ENCODE results near the gene TLX1. TPM values are rescaled to one million over a fixed set of nuclear protein-coding genes. Genes with fewer than 3 reads are reported as not detected.
"Not testable (repeated sequence)": the region's sequence is repeated elsewhere in the genome, so short reads cannot be mapped to it uniquely, and the experiment has no call there.

Gene TLX1
- total and polyA plus RNA-seq, 9 of the 15 experiments (the other 6 are each of a cell fraction or from before 2014, with no cell fraction given) = 0.03 to 3.3 (median 0.19) TPM; not detected in 1

DNA sequence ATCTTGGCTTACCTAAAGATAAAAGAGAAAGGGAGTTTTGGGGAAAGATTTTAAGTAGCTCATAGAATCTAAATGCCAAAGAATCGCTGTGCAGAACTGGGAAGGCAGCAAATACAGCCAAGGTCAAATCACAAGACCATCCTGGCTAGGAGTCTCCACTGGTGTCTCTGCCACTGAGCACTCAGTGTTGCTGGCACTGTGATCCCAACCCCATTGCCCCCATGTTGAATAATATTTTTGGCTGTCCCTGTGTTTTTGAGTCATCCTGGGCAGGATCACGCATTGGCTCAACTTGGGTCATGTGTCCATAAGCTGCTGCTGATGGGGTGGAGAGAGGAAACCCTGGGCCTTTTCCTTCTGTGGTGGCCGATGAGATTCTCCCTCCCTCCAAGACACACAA, 21.2 kb downstream of the TLX1 start (continued):
- TF ChIP-seq, protein P1, sequence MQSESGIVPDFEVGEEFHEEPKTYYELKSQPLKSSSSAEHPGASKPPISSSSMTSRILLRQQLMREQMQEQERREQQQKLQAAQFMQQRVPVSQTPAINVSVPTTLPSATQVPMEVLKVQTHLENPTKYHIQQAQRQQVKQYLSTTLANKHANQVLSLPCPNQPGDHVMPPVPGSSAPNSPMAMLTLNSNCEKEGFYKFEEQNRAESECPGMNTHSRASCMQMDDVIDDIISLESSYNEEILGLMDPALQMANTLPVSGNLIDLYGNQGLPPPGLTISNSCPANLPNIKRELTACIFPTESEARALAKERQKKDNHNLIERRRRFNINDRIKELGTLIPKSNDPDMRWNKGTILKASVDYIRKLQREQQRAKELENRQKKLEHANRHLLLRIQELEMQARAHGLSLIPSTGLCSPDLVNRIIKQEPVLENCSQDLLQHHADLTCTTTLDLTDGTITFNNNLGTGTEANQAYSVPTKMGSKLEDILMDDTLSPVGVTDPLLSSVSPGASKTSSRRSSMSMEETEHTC (IDR thresholded peaks at IDR 0.05) = no peak
- TF ChIP-seq TAL1 (IDR thresholded peaks at IDR 0.05) (no peak), CBX2 (IDR thresholded peaks at IDR 0.05; ENCODE audit: insufficient read depth, low read length, poor library complexity, severe bottlenecking) (no peak), ZNF121 (CRISPR knock-in tag; conservative IDR thresholded peaks at IDR 0.05) (no peak)
- TF ChIP-seq, protein P2, sequence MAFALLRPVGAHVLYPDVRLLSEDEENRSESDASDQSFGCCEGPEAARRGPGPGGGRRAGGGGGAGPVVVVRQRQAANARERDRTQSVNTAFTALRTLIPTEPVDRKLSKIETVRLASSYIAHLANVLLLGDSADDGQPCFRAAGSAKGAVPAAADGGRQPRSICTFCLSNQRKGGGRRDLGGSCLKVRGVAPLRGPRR (CRISPR knock-in tag; IDR thresholded peaks at IDR 0.05) = no peak

DNA sequence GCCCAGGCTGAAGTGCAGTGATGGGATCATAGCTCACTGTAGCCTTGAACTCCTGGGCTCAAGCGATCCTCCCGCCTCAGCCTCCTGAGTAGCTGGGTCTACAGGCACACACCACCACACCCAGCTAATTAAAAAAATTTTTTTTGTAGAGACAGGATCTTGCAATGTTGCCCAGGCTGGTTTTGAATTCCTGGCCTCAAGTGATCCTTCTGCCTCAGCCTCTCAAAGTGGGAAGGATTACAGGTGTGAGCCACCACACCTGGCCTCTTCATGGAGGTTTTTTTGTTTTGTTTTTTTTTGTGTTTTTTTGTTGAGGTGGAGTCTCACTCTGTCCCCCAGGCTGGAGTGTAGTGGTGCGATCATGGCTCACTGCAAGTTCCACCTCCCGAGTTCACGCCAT, 23.4 kb downstream of the TLX1 start:
- CTCF ChIA-PET (ENCODE audit: low intra/inter-chr PET ratio); H3K9me1 ChIP-seq (ENCODE audit: control insufficient read depth, insufficient read depth, low read length); H3K4me2 ChIP-seq (ENCODE audit: insufficient read depth, low read length); H3K9ac ChIP-seq (ENCODE audit: insufficient read depth in 1 of 2, low read depth in 2 of 2, low read length in 2 of 2); BruUV-seq (replicated peaks); intact Hi-C loops (cut with micrococcal nuclease); H3K27ac ChIP-seq (ENCODE audit: extremely low read depth, low read depth, low read length); H3K4me3 ChIP-seq; ATAC-seq; H3K27me3 ChIP-seq (ENCODE audit: control insufficient read depth in 2 of 2, insufficient read depth in 2 of 2, low read length in 2 of 2); H3K4me1 ChIP-seq (replicated peaks in 1 of 2; ENCODE audit: control insufficient read depth in 2 of 2, insufficient read depth in 2 of 2, low read length in 2 of 2); H3K79me2 ChIP-seq (ENCODE audit: control insufficient read depth, insufficient read depth, low read length); DNase-seq (ENCODE audit: extremely low read depth in 1 of 4, low spot score in 3 of 4); POLR2A ChIA-PET; H3K36me3 ChIP-seq (ENCODE audit: control insufficient read depth, insufficient read depth, low read length); in situ Hi-C loops (cut with MboI); H4K20me1 ChIP-seq (replicated peaks; ENCODE audit: control insufficient read depth, insufficient read depth, low read length); H2AFZ ChIP-seq (ENCODE audit: low read depth, low read length); FAIRE-seq; H3K9me3 ChIP-seq (replicated peaks; ENCODE audit: control insufficient read depth, insufficient read depth, low read depth, low read length): not testable (repeated sequence)
- 0% methylated on average over 4 of the region's 5 CpGs for WGBS (ENCODE audit: insufficient coverage, low coverage, missing lambda C conversion rate)
